ENCODE data around the gene MAPKAP1.
A peak's percentile ranks its signal among the peaks of the same experiment; 100 is the strongest.

MAPKAP1 gene

DNA sequence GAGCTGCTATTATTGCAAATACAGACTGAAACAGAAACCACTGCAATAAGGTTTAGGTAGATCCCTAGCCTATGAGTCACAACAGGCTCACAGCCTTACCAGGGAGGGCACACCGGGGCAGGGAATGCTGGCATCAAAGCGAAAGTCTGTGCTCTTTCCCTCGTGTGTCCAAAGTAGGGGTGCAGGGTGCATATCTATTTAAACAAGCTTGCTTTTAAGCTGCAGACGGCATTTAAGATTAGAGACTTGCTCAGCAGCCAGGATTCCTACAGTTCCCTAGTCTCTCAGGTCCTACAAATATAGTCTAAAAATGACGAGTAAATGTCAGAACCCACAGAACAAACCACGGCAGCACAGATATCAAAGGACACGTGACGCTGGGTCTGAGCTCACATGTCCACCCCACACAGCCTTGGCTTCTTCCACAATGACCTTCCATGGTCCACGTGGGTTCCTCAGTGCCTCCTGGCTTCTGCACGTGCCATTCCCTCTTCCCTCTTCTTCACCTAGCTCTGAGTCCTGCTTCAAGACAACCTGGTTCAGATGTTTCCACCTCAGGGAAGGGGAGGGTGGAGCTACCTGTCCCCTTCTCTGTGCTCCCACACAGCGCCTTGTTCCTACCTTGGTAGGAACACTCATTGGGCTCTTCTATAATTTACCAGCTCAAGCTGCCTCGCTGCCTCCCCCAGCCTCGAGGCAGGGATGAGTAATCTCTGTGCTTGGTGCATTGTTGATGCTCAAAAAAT lies 193.2 kb downstream of the MAPKAP1 start:
- peak; percentile 15 for DNase-seq (ENCODE audit: low read depth)

DNA sequence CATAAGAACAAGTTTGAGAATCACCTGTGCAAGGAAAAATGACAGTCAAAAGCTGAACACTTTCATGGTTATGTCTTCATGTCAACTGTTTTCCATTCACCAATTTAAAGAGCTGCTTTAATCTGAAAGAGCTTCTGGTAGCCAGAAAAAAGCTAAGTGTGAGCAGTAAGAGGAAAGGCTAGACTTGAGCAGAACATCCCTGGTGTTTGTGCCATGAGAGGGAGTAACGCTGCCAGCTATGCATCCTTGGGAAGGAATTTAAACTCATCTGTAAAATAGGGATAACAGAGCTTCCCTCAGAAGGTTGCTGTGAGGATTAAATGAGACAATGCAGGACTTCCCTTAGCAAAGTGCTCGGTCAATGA lies 193.7 kb downstream of the MAPKAP1 start:
- DNase-seq (ENCODE audit: low read depth) = no peak

DNA sequence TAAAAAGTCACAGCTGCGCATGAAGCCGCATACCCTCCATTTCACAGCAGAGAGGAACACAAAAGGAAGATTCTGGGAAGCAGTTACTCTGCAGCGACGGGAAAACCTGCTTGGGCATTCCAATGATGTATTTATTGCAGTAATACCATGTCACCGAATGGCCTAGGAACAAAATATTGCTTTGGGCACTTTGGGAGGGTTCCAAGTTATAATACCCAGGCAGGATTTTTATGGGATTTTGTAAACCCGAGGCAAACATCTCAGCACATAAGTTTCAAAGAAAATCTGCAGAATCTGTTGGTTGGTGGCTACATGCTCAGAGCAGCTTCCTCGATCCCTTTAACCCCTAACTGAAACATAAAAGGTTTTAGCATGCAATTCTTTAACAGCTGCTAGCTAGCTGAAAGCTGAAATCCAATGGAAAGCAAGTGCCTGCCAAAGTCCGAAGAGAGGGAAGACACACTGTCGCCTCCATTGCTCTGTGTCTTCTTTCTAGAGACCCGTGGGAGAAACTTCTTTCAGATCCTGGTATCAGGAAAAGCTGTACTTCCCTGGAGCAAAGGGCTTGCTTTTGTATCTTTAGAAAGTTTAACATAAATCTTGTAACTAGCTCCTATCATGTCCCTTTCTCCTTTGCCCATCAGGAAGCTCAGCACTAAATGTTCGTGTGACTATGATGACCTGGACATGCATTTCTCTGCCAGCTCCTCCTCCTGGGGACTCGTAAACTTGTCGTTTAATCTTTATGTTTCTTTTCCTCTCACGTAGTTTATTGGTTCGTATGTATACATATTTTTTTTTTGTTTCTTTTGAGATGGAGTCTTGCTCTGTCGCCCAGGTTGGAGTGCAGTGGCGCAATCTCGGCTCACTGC lies 195.0 kb downstream of the MAPKAP1 start:
- no peak for DNase-seq (ENCODE audit: low read depth)

GRCh38 chr9:125510980-125511379 lies 196.0 kb downstream of the MAPKAP1 start:
- DNase-seq (ENCODE audit: low read depth) = no peak

GRCh38 chr9:125509476-125509875 lies 197.5 kb downstream of the MAPKAP1 start:
- no peak for DNase-seq (ENCODE audit: low read depth)

DNA sequence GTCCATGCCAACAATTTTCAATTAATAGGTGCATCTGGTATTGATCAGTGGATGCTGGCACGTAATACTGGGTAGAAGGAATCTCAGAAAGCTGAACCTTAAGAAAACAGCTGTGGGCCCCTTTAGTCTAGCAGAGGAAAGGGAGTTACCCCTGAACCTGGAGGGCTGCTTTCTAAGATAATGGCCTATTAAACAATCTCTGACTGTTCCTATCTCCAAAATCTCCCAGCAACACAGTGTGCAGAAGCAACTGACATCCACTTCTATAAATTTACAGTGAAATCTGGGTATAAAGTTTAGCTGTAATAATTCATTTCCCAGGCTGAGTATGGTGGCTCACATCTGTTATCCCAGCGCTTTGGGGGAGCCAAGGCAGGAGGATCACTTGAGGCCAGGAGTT lies 198.8 kb downstream of the MAPKAP1 start:
- no peak for DNase-seq (ENCODE audit: low read depth)

DNA sequence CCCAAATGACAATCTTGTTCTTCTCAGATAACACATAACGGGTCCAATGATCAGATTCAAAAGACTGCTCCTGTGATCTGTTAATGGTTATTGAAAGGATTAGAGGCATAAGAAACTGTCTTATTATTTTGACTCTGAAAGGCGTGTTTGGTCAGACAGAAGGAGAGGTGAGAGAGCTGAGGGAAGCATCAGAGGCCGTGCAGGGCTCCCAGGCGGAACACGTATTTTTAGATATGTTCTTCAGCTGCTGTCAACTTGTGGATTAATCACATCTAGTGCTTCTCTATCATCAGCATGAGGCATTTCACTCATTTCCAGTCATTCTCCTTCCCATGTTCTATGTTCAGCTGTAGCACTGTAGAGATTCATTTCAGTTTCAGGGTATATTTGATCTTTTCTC lies 199.8 kb downstream of the MAPKAP1 start:
- no peak for DNase-seq (ENCODE audit: low read depth)

- DNase-seq (ENCODE audit: low read depth) = no peak
Measured at GRCh38 chr9:125505988-125506438, 201.0 kb downstream of the MAPKAP1 start.

- DNase-seq (ENCODE audit: low read depth) = no peak
Measured at GRCh38 chr9:125504616-125505015, 202.4 kb downstream of the MAPKAP1 start.

- DNase-seq (ENCODE audit: low read depth) = no peak
Measured at GRCh38 chr9:125497906-125498305, 209.1 kb downstream of the MAPKAP1 start.

GRCh38 chr9:125497478-125497877 lies 209.5 kb downstream of the MAPKAP1 start:
- DNase-seq (ENCODE audit: low read depth) = no peak

GRCh38 chr9:125496313-125496834 lies 210.6 kb downstream of the MAPKAP1 start:
- no peak for DNase-seq (ENCODE audit: low read depth)

DNA sequence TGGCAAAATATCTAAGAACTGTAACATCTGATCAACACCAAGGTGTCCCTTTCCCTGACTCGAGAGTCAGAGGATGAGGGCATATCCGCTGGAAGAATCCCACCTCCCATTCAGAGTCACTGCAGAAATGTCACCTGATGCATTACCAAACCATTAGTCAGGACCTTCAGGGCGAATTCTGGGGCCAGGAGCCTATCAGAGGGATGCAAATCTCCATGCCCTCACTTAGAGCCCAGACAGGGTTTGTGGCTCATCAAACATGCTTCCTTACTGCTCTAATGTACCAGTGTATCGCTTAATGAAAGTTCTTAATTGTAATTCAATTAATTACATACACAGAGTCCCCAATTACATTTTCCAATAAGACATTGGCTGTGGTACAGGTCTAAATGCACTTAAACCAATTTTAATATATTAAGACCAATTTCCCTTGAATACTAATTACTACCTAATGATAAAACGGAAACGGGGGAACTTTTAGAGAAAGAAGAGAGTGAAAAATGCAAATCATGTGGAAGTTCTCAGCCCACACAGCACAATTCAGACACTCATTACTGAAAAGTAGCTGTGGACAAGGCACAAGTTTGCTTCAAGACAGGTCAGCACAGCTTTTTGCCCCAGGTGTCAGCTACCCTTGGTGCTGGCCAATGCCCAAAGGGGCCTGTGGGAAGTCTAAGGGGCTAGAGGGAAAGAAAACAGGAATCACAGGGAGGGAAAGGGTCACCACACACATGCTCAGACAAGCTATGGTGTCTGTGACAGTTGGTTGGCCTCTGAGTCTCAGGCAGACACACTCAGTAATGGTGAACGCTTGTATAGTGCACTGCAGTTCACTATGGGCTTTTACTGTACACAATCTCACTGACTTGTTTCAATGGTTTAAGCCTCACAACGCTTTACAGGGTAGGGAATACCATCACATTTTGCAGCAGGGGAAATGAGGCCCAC lies 211.6 kb downstream of the MAPKAP1 start:
- no peak for DNase-seq (ENCODE audit: low read depth)

DNA sequence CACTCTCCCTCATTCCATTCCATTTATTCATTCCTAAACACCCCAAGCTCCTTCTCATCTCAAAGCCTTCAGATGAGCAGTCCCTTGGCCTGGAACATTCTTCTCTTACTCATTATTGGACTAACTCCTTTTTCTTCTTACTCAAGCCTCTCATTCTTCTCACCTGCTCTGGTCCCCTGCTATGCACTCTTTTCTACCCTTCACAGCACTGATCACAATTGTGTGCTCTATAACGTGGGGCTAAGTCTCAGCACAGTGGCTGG lies 212.4 kb downstream of the MAPKAP1 start:
- no peak for DNase-seq (ENCODE audit: low read depth)

GRCh38 chr9:125493881-125494652 lies 212.9 kb downstream of the MAPKAP1 start:
- DNase-seq (ENCODE audit: low read depth) = no peak

GRCh38 chr9:125493384-125493783 lies 213.6 kb downstream of the MAPKAP1 start:
- DNase-seq (ENCODE audit: low read depth) = no peak

GRCh38 chr9:125492719-125493118 lies 214.3 kb downstream of the MAPKAP1 start:
- no peak for DNase-seq (ENCODE audit: low read depth)

GRCh38 chr9:125487842-125488241 lies 219.2 kb downstream of the MAPKAP1 start:
- no peak for DNase-seq (ENCODE audit: low read depth)

DNA sequence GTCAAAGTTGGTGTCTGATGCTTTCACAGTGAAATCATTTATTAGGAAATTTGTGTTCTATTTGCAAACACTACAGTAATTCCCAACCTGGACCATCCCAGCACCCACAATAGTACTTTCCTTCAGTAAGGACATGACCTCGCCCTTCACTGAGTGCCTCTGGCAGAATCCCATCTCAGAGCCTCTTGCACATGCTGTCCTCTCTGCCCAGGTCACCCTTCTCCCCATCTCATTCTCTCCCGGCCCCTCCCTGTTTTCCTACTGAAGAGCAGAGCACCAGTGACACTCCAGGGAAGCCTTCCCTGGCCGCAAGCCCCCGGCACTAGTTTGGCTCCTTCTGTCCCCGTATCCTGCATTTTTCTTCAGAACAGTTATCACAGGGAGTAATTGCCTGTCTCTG lies 220.4 kb downstream of the MAPKAP1 start:
- DNase-seq (ENCODE audit: low read depth) = no peak

- DNase-seq (ENCODE audit: low read depth) = no peak
Measured at GRCh38 chr9:125486152-125486508, 220.9 kb downstream of the MAPKAP1 start.

- DNase-seq (ENCODE audit: low read depth) = no peak
Measured at GRCh38 chr9:125485471-125486151, 221.4 kb downstream of the MAPKAP1 start.
